ENCODE data around the gene ROCK2. TPM values are rescaled to one million over a fixed set of nuclear protein-coding genes. Genes with fewer than 3 reads are reported as not detected.

The ROCK2 gene
- total and polyA plus RNA-seq, 2 experiments from 2014 or later: 34.5 to 59.6 TPM

DNA sequence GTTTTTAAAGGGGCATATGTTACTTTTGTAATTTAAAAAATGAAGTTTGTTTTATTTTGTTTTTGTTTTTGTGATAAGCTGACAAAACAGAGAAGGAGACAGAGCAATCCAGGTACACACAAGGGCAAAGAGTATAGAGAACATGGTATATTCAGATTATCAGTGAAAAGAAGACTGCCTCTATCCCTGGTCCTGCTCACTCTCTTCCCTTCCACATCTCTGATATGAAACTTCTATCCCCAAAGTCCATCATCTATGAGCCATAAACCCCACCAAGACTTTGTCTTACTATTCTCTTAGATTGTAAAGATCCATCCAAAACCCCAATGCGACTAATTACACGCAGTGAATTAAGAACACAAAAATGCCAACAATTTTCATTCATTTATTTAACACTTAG is 16.6 kb downstream of the ROCK2 start:
- Histone ChIP-seq H3K9me3 (ENCODE audit: low read depth) (no peaks in the 10 kb centered on the region), H3K79me2 (peaks cover 94% of the 10 kb centered on the region), H3K4me2 (no peak overlapping the region), H3K27ac (no peak overlapping the region), H3K4me1 (ENCODE audit: insufficient read depth) (peaks cover 5% of the 10 kb centered on the region), H3K36me3 (replicated peaks; ENCODE audit: insufficient read depth, low read depth) (no peaks in the 10 kb centered on the region), H3K27me3 (no peaks in the 10 kb centered on the region), H4K20me1 (ENCODE audit: insufficient read depth, poor library complexity, severe bottlenecking) (peaks cover 76% of the 10 kb centered on the region), H3K4me3 (no peak overlapping the region), H2AFZ (no peak overlapping the region), H3K9me2 (replicated peaks; ENCODE audit: insufficient read depth) (no peaks in the 10 kb centered on the region)
- TF ChIP-seq, protein P1, sequence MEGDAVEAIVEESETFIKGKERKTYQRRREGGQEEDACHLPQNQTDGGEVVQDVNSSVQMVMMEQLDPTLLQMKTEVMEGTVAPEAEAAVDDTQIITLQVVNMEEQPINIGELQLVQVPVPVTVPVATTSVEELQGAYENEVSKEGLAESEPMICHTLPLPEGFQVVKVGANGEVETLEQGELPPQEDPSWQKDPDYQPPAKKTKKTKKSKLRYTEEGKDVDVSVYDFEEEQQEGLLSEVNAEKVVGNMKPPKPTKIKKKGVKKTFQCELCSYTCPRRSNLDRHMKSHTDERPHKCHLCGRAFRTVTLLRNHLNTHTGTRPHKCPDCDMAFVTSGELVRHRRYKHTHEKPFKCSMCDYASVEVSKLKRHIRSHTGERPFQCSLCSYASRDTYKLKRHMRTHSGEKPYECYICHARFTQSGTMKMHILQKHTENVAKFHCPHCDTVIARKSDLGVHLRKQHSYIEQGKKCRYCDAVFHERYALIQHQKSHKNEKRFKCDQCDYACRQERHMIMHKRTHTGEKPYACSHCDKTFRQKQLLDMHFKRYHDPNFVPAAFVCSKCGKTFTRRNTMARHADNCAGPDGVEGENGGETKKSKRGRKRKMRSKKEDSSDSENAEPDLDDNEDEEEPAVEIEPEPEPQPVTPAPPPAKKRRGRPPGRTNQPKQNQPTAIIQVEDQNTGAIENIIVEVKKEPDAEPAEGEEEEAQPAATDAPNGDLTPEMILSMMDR (IDR thresholded peaks at IDR 0.05; ENCODE audit: poor library complexity): no peak
- no peak for TF ChIP-seq EZH2 (IDR thresholded peaks at IDR 0.05; ENCODE audit: borderline replicate concordance)
- no peak for TF ChIP-seq EZH2phosphoT487 (IDR thresholded peaks at IDR 0.05; ENCODE audit: low read depth, severe bottlenecking, unreplicated experiment)
- WGBS (ENCODE audit: low lambda C conversion rate, missing lambda C conversion rate): 50% methylated on average over 2 of the region's 2 CpGs
- DNase-seq (ENCODE audit: low spot score): no peak

DNA sequence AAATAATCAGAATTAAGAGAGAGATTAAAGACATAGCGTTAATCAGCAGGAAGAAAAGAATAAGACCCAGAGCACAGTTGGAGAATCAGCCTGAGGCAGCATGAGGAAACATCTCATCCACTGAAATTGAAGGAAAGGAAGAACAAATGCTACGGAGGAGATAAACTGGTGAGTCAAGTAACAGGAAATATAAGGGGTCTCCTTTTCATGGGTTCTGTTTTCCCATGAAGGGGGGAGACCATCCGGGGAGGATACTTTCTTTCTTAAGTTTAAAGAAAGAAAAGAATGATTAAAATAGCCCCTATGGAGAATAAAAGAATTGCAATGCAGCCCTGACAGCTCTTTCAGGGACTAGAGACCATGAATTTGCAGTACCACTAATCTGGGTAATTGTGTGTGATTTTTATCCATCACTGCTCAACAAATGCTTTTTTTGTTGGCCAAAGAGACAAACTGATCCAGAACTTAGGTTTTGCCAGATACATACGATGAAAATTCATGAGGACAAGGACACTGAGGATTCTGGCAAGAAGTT is 17.7 kb downstream of the ROCK2 start:
- Histone ChIP-seq H2AFZ (no peak overlapping the region), H4K20me1 (ENCODE audit: insufficient read depth, poor library complexity, severe bottlenecking) (peaks cover 85% of the 10 kb centered on the region), H3K4me2 (no peak overlapping the region), H3K4me1 (ENCODE audit: insufficient read depth) (peaks cover 5% of the 10 kb centered on the region), H3K36me3 (replicated peaks; ENCODE audit: insufficient read depth, low read depth) (no peaks in the 10 kb centered on the region), H3K27ac (no peak overlapping the region), H3K79me2 (peaks cover 94% of the 10 kb centered on the region), H3K9me3 (ENCODE audit: low read depth) (no peaks in the 10 kb centered on the region), H3K27me3 (no peaks in the 10 kb centered on the region), H3K4me3 (no peak overlapping the region), H3K9me2 (replicated peaks; ENCODE audit: insufficient read depth) (no peaks in the 10 kb centered on the region)
- TF ChIP-seq, protein P1 (IDR thresholded peaks at IDR 0.05; ENCODE audit: poor library complexity): no peak
- TF ChIP-seq EZH2phosphoT487 (IDR thresholded peaks at IDR 0.05; ENCODE audit: low read depth, severe bottlenecking, unreplicated experiment) (no peak), EZH2 (IDR thresholded peaks at IDR 0.05; ENCODE audit: borderline replicate concordance) (no peak)
- WGBS (ENCODE audit: low lambda C conversion rate, missing lambda C conversion rate): 82% methylated on average over 4 of the region's 4 CpGs
- DNase-seq (ENCODE audit: low spot score): no peak

DNA sequence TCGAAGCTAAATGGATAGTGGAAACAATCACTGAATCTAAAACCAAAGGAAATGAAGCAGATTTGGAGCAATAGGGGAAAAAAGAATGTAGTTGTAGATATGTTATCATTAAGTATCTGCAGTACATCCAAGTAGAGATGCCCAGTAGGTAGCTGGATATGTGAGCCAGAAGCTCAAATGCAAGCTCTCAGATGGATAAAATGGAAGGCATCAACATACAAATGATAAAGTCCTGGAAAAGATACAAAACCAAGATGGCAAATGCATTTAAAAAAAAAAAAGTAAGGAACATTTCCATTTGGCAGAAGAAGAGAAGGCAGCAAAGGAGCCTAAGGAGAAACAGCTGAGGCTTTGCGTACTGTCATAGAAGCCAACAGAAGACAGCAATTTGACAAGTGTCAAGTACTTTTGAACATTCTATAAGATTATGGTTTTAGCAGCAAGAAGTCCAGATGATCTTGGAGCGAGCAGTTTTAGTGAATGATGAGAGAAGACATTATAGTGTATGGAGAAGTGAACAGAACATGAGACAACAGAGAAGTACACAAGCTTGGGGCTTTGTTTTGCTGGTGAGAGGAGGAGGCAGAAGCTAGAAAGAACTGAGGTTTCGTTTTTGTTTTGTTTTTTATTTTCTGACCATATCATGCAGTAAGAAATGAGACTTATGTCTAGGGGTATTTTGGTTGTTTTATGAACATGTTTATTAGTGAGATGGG is 18.3 kb downstream of the ROCK2 start:
- peaks cover 94% of the 10 kb centered on the region for H3K79me2 ChIP-seq
- H3K4me1 ChIP-seq (ENCODE audit: insufficient read depth): peaks cover 5% of the 10 kb centered on the region
- no peak for DNase-seq (ENCODE audit: low spot score)
- WGBS (ENCODE audit: low lambda C conversion rate, missing lambda C conversion rate): 71% methylated on average over 4 of the region's 4 CpGs
- H3K4me2 ChIP-seq: no peak overlapping the region
- no peak overlapping the region for H3K27ac ChIP-seq
- no peaks in the 10 kb centered on the region for H3K9me3 ChIP-seq (ENCODE audit: low read depth)
- no peaks in the 10 kb centered on the region for H3K9me2 ChIP-seq (replicated peaks; ENCODE audit: insufficient read depth)
- H3K36me3 ChIP-seq (replicated peaks; ENCODE audit: insufficient read depth, low read depth): no peaks in the 10 kb centered on the region
- TF ChIP-seq, protein P1 (IDR thresholded peaks at IDR 0.05; ENCODE audit: poor library complexity): no peak
- no peak for TF ChIP-seq EZH2 (IDR thresholded peaks at IDR 0.05; ENCODE audit: borderline replicate concordance)
- TF ChIP-seq EZH2phosphoT487 (IDR thresholded peaks at IDR 0.05; ENCODE audit: low read depth, severe bottlenecking, unreplicated experiment): no peak
- no peak overlapping the region for H2AFZ ChIP-seq
- peaks cover 87% of the 10 kb centered on the region for H4K20me1 ChIP-seq (ENCODE audit: insufficient read depth, poor library complexity, severe bottlenecking)
- H3K27me3 ChIP-seq: no peaks in the 10 kb centered on the region
- no peak overlapping the region for H3K4me3 ChIP-seq
